Measurements from ENCODE around the gene SC5D.

Gene SC5D

GRCh38 chr11:121257289-121257688 is 35.3 kb upstream of the SC5D start:
- H3K4me3 ChIP-seq (ENCODE audit: low read depth, low read length): no peak overlapping the region
- DNase-seq (ENCODE audit: low read depth): no peak
- TF ChIP-seq POLR2A (IDR thresholded peaks at IDR 0.05; ENCODE audit: extremely low read depth, insufficient read length) (no peak), MYC (IDR thresholded peaks at IDR 0.05; ENCODE audit: low read depth, low read length) (no peak), MAX (IDR thresholded peaks at IDR 0.05; ENCODE audit: low read depth, low read length) (no peak), CTCF (IDR thresholded peaks at IDR 0.05; ENCODE audit: low read depth, low read length) (no peak)

GRCh38 chr11:121257976-121258375 is 34.6 kb upstream of the SC5D start:
- no peak overlapping the region for H3K4me3 ChIP-seq (ENCODE audit: low read depth, low read length)
- DNase-seq (ENCODE audit: low read depth): no peak
- TF ChIP-seq POLR2A (IDR thresholded peaks at IDR 0.05; ENCODE audit: extremely low read depth, insufficient read length): no peak
- TF ChIP-seq CTCF (IDR thresholded peaks at IDR 0.05; ENCODE audit: low read depth, low read length): no peak
- TF ChIP-seq MAX (IDR thresholded peaks at IDR 0.05; ENCODE audit: low read depth, low read length): no peak
- no peak for TF ChIP-seq MYC (IDR thresholded peaks at IDR 0.05; ENCODE audit: low read depth, low read length)

- TF ChIP-seq POLR2A (IDR thresholded peaks at IDR 0.05; ENCODE audit: extremely low read depth, insufficient read length) (no peak), MYC (IDR thresholded peaks at IDR 0.05; ENCODE audit: low read depth, low read length) (no peak), CTCF (IDR thresholded peaks at IDR 0.05; ENCODE audit: low read depth, low read length) (no peak), MAX (IDR thresholded peaks at IDR 0.05; ENCODE audit: low read depth, low read length) (no peak)
- DNase-seq (ENCODE audit: low read depth): no peak
- H3K4me3 ChIP-seq (ENCODE audit: low read depth, low read length): no peak overlapping the region
Observed at GRCh38 chr11:121265586-121265985, 27.0 kb upstream of the SC5D start.

- TF ChIP-seq CTCF (IDR thresholded peaks at IDR 0.05; ENCODE audit: low read depth, low read length): no peak
- no peak overlapping the region for H3K4me3 ChIP-seq (ENCODE audit: low read depth, low read length)
- DNase-seq (ENCODE audit: low read depth): no peak
Observed at GRCh38 chr11:121268581-121268980, 24.0 kb upstream of the SC5D start.

GRCh38 chr11:121270001-121270678 is 22.4 kb upstream of the SC5D start:
- TF ChIP-seq MAX (IDR thresholded peaks at IDR 0.05; ENCODE audit: low read depth, low read length) (no peak), CTCF (IDR thresholded peaks at IDR 0.05; ENCODE audit: low read depth, low read length) (no peak), MYC (IDR thresholded peaks at IDR 0.05; ENCODE audit: low read depth, low read length) (no peak), POLR2A (IDR thresholded peaks at IDR 0.05; ENCODE audit: extremely low read depth, insufficient read length) (no peak)

More at GRCh38 chr11:121270001-121270678, 22.4 kb upstream of the SC5D start:
- H3K4me3 ChIP-seq (ENCODE audit: low read depth, low read length): no peak overlapping the region
- no peak for DNase-seq (ENCODE audit: low read depth)
